GM12878 (cell line): ENCODE measurements around the gene P3H1. TPM values are rescaled to one million over a fixed set of nuclear protein-coding genes. Genes with fewer than 3 reads are reported as not detected.

Source experiments
- ATAC-seq: fragments of 200-7000 bp; cut with Tn5 transposase; 3 replicates; pipeline ENCODE4 v1.9.1; 2020; ENCODE audit warnings: mild to moderate bottlenecking, moderate library complexity
- BruUV-seq: library from RNA; stranded (reverse); fragments of 400-500 nt; replicated peaks from 2 replicates; lab custom pipeline; 2021; lab: Mats Ljungman, UMichigan
- CTCF ChIA-PET: fragments of 300-600 bp; sonication (Branson Sonifier 250); formaldehyde crosslinking; extraction: SDS; loops from one replicate; lab custom pipeline; 2021; ENCODE audit warnings: inconsistent platforms; lab: Yijun Ruan, JAX
- POLR2A ChIA-PET: fragments of 350-600 bp; formaldehyde crosslinking; extraction: SDS; loops from one replicate; lab custom pipeline; 2021; ENCODE audit warnings: inconsistent platforms; lab: Charles Lee
- RAD21 ChIA-PET: fragments of 300-600 bp; sonication (Branson Sonifier 250); formaldehyde crosslinking; loops from one replicate; lab custom pipeline; 2023; ENCODE audit warnings: antibody characterized with exemption; ENCODE audit not compliant: unreplicated experiment; lab: Charles Lee
- SMC1A ChIA-PET: fragments of 300-600 bp; sonication (Branson Sonifier 250); formaldehyde crosslinking; loops from one replicate; lab custom pipeline; 2023; ENCODE audit not compliant: unreplicated experiment, uncharacterized antibody; lab: Charles Lee
- DNase-seq: peaks from one replicate; pipeline ENCODE4 v3.0.0-alpha.2; 2011; ENCODE audit warnings: low read depth, low spot score
- FAIRE-seq: peaks from 3 replicates; lab custom pipeline; 2011; peaks lifted over from hg19 to GRCh38; lab: Jason Lieb, UNC
- H2AFZ ChIP-seq: 2 replicates; pipeline ENCODE4 v1.6.0; 2011; ENCODE audit warnings: low read depth, low read length, control low read depth; ENCODE audit not compliant: control insufficient read depth
- H3K27ac ChIP-seq: 2 replicates; pipeline ENCODE4 v1.5.1; 2011; ENCODE audit warnings: control low read depth; ENCODE audit not compliant: control insufficient read depth, insufficient read depth
- H3K27me3 ChIP-seq, 2 experiments: replicated peaks in 1 of 2; 2 replicates each; pipeline versions ENCODE4 v1.6.0 to v1.6.1; 2011; ENCODE audit warnings: low read length in 1 of 2; ENCODE audit not compliant: control insufficient read depth in 2 of 2, insufficient read depth in 2 of 2
- H3K36me3 ChIP-seq, 2 experiments: 2 replicates each; pipeline ENCODE4 v1.5.1; 2011; ENCODE audit warnings: low read length in 1 of 2; ENCODE audit not compliant: control insufficient read depth in 2 of 2, insufficient read depth in 2 of 2
- H3K4me1 ChIP-seq: 2 replicates; pipeline ENCODE4 v1.6.1; 2011; ENCODE audit warnings: mild to moderate bottlenecking, low read length, moderate library complexity, mixed read lengths; ENCODE audit not compliant: control insufficient read depth, insufficient read depth
- H3K4me2 ChIP-seq: 2 replicates; pipeline ENCODE4 v1.6.0; 2011; ENCODE audit warnings: control low read depth; ENCODE audit not compliant: control insufficient read depth, insufficient read depth
- H3K4me3 ChIP-seq: fragments of 200-600 bp; sonication (generic); 2 replicates; pipeline ENCODE4 v1.5.1; 2016
- H3K79me2 ChIP-seq: 2 replicates; pipeline ENCODE4 v1.6.0; 2011; ENCODE audit warnings: low read length; ENCODE audit not compliant: control insufficient read depth, insufficient read depth
- H3K9ac ChIP-seq: 2 replicates; pipeline ENCODE4 v1.8.0; 2011; ENCODE audit warnings: low read length, control low read depth, mixed read lengths; ENCODE audit not compliant: control insufficient read depth, insufficient read depth
- H3K9me3 ChIP-seq: replicated peaks from 3 replicates; pipeline ENCODE4 v1.5.1; 2011; ENCODE audit warnings: mild to moderate bottlenecking, low read length; ENCODE audit not compliant: control insufficient read depth, insufficient read depth
- H4K20me1 ChIP-seq: 2 replicates; pipeline ENCODE4 v1.6.0; 2011; ENCODE audit not compliant: control insufficient read depth, insufficient read depth
- SMC3 ChIP-seq: IDR thresholded peaks from 2 replicates; pipeline ENCODE4 v1.6.1; 2011; ENCODE audit warnings: low read length, improper control_type of control experiment, borderline replicate concordance
- TCF3 ChIP-seq: IDR thresholded peaks from 2 replicates; pipeline ENCODE4 v1.6.1; 2012; ENCODE audit warnings: low read depth, mild to moderate bottlenecking, low read length, borderline replicate concordance; ENCODE audit not compliant: insufficient read depth
- WRNIP1 ChIP-seq: IDR thresholded peaks from 2 replicates; pipeline ENCODE4 v1.6.1; 2011; ENCODE audit warnings: low read depth, low read length, improper control_type of control experiment, borderline replicate concordance
- ZBED1 ChIP-seq: IDR thresholded peaks from 2 replicates; pipeline ENCODE4 v1.6.1; 2016; ENCODE audit warnings: borderline replicate concordance
- WGBS: methylation state at CpG from one replicate; pipeline ENCODE4 v1.1.6; 2016; ENCODE audit warnings: low lambda C conversion rate; ENCODE audit not compliant: insufficient replicate concordance, insufficient coverage; ENCODE audit errors: missing lambda C conversion rate; 5-methylcytosine and 5-hydroxymethylcytosine counted together
- in situ Hi-C: fragments of 300-500 bp; cut with MboI; formaldehyde crosslinking; loops from 9 replicates; pipeline ENCODE4 v1.14.3; 2018; ENCODE audit warnings: mixed read lengths
- intact Hi-C: fragments of 100-400 bp; cut with micrococcal nuclease; formaldehyde crosslinking; loops from one replicate; pipeline ENCODE4 v1.14.2; 2022; ENCODE audit not compliant: unreplicated experiment
- polyA plus RNA-seq, 11 experiments: library from polyadenylated mRNA; depleted of rRNA in 4 of 11; unstranded in 6 of 11; stranded (reverse) in 5 of 11; fragments of >200 nt; fragmentation: Nextera tagmentation in 4 of 11; fragmentation: Illumina TruSeq in 1 of 11; extraction: Ambion mirVana in 4 of 11; extraction: Trizol in 1 of 11; gene quantifications; 1 replicate in 1 of 11; 2 replicates in 10 of 11; pipeline versions ENCODE4 v1.2.1 to v1.2.3, GENCODE V29; 2011 to 2016; ENCODE audit warnings: inconsistent platforms in 2 of 11, missing spikeins in 2 of 11, low read depth in 1 of 11
- total RNA-seq, 4 experiments: library from RNA; depleted of rRNA in 3 of 4; stranded (reverse); fragments of >200 nt in 3 of 4; fragmentation: Illumina TruSeq in 1 of 4; extraction: Trizol in 1 of 4; gene quantifications; 2 replicates each; pipeline versions ENCODE4 v1.2.1 to v1.2.3, GENCODE V29; 2013 to 2021
- TF ChIP-seq, protein P1 (sequence below): IDR thresholded peaks from 2 replicates; pipeline ENCODE4 v1.6.1; 2012; ENCODE audit warnings: improper control_type of control experiment, low read depth, low read length; ENCODE audit not compliant: insufficient replicate concordance

The P3H1 gene
- total and polyA plus RNA-seq, 10 of the 15 experiments (the other 5 are each of a cell fraction or from before 2014, with no cell fraction given) = 0.72 to 42.4 (median 26.0) TPM

DNA sequence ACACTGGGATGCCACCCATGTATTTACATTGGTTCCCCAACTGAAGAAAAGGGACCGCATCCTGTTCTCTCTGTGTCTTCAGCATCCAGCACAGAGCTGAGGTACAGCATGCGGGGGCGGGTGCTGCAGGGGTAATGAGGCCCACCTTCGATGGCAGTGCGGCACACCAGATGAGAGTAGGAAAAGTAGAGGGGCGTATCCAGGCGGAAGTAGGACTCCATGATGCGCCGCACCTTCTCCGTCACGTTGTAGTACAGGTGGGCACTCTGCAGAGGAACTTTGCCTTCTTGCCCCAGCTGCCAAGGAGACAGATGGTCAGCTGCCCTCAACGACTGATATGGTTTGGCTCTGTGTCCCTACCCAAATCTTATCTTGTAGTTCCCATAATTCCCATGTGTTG lies 16.8 kb downstream of the P3H1 start:
- no peaks in the 10 kb centered on the region for H3K9me3 ChIP-seq
- ChIA-PET CTCF (interaction anchor here (0.6 to 1.5 kb wide), 3 partner anchors 13 to 241 kb away, joined by 3 read pairs; no protein-coding TSS in a partner anchor), POLR2A (no interaction called here), RAD21 (no interaction called here), SMC1A (interaction anchor here (0.5 kb wide), 1 partner anchor 405 kb away, joined by 3 read pairs; no protein-coding TSS in a partner anchor)
- intact Hi-C loops = no loop called here
- no peak overlapping the region for H3K4me2 ChIP-seq
- WGBS = 97% methylated on average over 12 of the region's 12 CpGs
- H3K4me3 ChIP-seq = no peak overlapping the region
- no peak for DNase-seq
- H4K20me1 ChIP-seq = no peaks in the 10 kb centered on the region
- no peak overlapping the region for H3K9ac ChIP-seq
- no peaks in the 10 kb centered on the region for H3K79me2 ChIP-seq
- H3K27me3 ChIP-seq = no peaks in the 10 kb centered on the region
- no peak for ATAC-seq
- H2AFZ ChIP-seq = no peak overlapping the region
- H3K27ac ChIP-seq = no peak overlapping the region
- no peak for FAIRE-seq
- H3K4me1 ChIP-seq = no peaks in the 10 kb centered on the region
- TF ChIP-seq SMC3 (no peak), TCF3 (no peak), ZBED1 (no peak), WRNIP1 (no peak)
- TF ChIP-seq, protein P1, sequence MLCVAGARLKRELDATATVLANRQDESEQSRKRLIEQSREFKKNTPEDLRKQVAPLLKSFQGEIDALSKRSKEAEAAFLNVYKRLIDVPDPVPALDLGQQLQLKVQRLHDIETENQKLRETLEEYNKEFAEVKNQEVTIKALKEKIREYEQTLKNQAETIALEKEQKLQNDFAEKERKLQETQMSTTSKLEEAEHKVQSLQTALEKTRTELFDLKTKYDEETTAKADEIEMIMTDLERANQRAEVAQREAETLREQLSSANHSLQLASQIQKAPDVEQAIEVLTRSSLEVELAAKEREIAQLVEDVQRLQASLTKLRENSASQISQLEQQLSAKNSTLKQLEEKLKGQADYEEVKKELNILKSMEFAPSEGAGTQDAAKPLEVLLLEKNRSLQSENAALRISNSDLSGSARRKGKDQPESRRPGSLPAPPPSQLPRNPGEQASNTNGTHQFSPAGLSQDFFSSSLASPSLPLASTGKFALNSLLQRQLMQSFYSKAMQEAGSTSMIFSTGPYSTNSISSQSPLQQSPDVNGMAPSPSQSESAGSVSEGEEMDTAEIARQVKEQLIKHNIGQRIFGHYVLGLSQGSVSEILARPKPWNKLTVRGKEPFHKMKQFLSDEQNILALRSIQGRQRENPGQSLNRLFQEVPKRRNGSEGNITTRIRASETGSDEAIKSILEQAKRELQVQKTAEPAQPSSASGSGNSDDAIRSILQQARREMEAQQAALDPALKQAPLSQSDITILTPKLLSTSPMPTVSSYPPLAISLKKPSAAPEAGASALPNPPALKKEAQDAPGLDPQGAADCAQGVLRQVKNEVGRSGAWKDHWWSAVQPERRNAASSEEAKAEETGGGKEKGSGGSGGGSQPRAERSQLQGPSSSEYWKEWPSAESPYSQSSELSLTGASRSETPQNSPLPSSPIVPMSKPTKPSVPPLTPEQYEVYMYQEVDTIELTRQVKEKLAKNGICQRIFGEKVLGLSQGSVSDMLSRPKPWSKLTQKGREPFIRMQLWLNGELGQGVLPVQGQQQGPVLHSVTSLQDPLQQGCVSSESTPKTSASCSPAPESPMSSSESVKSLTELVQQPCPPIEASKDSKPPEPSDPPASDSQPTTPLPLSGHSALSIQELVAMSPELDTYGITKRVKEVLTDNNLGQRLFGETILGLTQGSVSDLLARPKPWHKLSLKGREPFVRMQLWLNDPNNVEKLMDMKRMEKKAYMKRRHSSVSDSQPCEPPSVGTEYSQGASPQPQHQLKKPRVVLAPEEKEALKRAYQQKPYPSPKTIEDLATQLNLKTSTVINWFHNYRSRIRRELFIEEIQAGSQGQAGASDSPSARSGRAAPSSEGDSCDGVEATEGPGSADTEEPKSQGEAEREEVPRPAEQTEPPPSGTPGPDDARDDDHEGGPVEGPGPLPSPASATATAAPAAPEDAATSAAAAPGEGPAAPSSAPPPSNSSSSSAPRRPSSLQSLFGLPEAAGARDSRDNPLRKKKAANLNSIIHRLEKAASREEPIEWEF = no peak
- in situ Hi-C loops = no loop called here
- peaks cover 11 to 13% of the 10 kb centered on the region in 2 experiments; a peak in 3 of 4 replicates for H3K36me3 ChIP-seq
- BruUV-seq = no TSS peak
